Sigmoid colon (tissue), 3 donors: ENCODE results near the gene MORF4L1.

Source experiments
- CTCF ChIP-seq, 4 experiments: fragments of 450-650 bp in 3 of 4; fragments of 200-600 bp in 1 of 4; IDR thresholded peaks; one replicate each; pipeline ENCODE4 v1.5.1; 2016 to 2019; ENCODE audit warnings: antibody characterized with exemption in 4 of 4, mild to moderate bottlenecking in 3 of 4, moderate library complexity in 2 of 4
- POLR2A ChIP-seq, 2 donors: fragments of 450-650 bp; IDR thresholded peaks; one replicate each; pipeline ENCODE4 v1.6.1; 2016; ENCODE audit warnings: antibody characterized with exemption in 2 of 2, mild to moderate bottlenecking in 2 of 2, moderate library complexity in 2 of 2

- TF ChIP-seq CTCF (IDR thresholded peaks at IDR 0.05): peak in 2 of 4 experiments; percentile 5 to 12
- peak; percentile 90 to 94 for TF ChIP-seq POLR2A (IDR thresholded peaks at IDR 0.05)
Measured at GRCh38 chr15:78872972-78873792, 492 bp downstream of the MORF4L1 start.
